ENCODE measurements around the gene SKIC2. TPM values are rescaled to one million over a fixed set of nuclear protein-coding genes. Genes with fewer than 3 reads are reported as not detected.
"Not testable (repeated sequence)": the region's sequence is repeated elsewhere in the genome, so short reads cannot be mapped to it uniquely, and the experiment has no call there.

Gene SKIC2
- total RNA-seq, 1 donor = 44.8 TPM

- not testable (repeated sequence) for H3K4me1 ChIP-seq (ENCODE audit: insufficient read depth, low read length); H3K4me3 ChIP-seq (ENCODE audit: low read length)
These were observed 43.7 kb downstream of the SKIC2 start for GRCh38 chr6:32002546-32003268.

GRCh38 chr6:32003301-32003700 is 44.3 kb downstream of the SKIC2 start:
- H3K9me3 ChIP-seq (ENCODE audit: low read depth, low read length); H3K27me3 ChIP-seq (ENCODE audit: insufficient read depth, low read length); H3K4me3 ChIP-seq (ENCODE audit: low read length); H3K4me1 ChIP-seq (ENCODE audit: insufficient read depth, low read length): not testable (repeated sequence)

More at GRCh38 chr6:32002546-32003268, 43.7 kb downstream of the SKIC2 start:
- not testable (repeated sequence) for H3K9me3 ChIP-seq (ENCODE audit: low read depth, low read length); H3K27me3 ChIP-seq (ENCODE audit: insufficient read depth, low read length)

GRCh38 chr6:32004393-32004792 is 45.4 kb downstream of the SKIC2 start:
- not testable (repeated sequence) for H3K9me3 ChIP-seq (ENCODE audit: low read depth, low read length); H3K27me3 ChIP-seq (ENCODE audit: insufficient read depth, low read length); H3K4me3 ChIP-seq (ENCODE audit: low read length); H3K4me1 ChIP-seq (ENCODE audit: insufficient read depth, low read length)

DNA sequence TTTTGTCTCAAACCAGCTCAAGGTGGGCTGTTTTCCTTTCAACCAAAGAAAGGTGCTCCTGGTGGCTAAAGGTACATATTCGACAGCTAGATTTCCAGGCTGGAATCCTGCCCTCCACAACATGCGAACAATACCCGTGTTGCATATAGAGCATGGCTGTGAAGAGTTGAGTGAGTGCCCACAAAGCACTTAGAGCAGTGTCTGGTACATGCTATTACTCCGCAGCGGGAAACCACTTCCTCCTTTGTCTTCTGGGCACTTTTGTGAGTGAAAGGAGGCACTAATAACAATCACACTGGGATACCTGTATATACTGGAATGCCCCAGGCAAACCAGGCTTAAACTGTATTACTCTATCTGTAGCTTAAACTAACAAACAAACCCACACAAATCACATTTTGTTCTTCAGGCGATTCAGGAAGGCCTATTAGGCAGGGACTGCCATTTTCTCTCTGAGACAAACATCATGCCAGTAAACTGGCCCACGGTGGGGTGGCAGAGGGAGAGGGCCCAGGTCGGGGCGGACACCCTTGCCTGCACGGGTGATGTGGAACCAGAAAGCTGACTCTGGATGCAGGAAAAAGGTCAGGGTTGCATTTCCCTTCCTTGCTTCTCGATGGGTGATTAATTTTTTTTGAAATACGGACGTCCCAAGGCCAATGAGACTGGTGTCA is 46.0 kb downstream of the SKIC2 start:
- H3K4me3 ChIP-seq (ENCODE audit: low read length); H3K27me3 ChIP-seq (ENCODE audit: insufficient read depth, low read length); H3K9me3 ChIP-seq (ENCODE audit: low read depth, low read length); H3K4me1 ChIP-seq (ENCODE audit: insufficient read depth, low read length): not testable (repeated sequence)

DNA sequence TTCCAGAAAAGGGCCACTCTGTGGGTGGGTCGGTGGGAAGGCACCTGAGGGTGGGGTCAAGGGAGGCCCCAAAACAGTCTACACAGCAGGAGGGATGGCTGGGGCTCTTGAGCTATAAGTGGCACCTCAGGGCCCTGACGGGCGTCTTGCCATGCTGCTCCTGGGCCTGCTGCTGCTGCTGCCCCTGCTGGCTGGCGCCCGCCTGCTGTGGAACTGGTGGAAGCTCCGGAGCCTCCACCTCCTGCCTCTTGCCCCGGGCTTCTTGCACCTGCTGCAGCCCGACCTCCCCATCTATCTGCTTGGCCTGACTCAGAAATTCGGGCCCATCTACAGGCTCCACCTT is 46.5 kb downstream of the SKIC2 start:
- not testable (repeated sequence) for H3K9me3 ChIP-seq (ENCODE audit: low read depth, low read length); H3K4me3 ChIP-seq (ENCODE audit: low read length); H3K27me3 ChIP-seq (ENCODE audit: insufficient read depth, low read length); H3K4me1 ChIP-seq (ENCODE audit: insufficient read depth, low read length)

- not testable (repeated sequence) for H3K4me3 ChIP-seq (ENCODE audit: low read length); H3K9me3 ChIP-seq (ENCODE audit: low read depth, low read length); H3K4me1 ChIP-seq (ENCODE audit: insufficient read depth, low read length); H3K27me3 ChIP-seq (ENCODE audit: insufficient read depth, low read length)
These were observed 47.1 kb downstream of the SKIC2 start for GRCh38 chr6:32005991-32006529.

DNA sequence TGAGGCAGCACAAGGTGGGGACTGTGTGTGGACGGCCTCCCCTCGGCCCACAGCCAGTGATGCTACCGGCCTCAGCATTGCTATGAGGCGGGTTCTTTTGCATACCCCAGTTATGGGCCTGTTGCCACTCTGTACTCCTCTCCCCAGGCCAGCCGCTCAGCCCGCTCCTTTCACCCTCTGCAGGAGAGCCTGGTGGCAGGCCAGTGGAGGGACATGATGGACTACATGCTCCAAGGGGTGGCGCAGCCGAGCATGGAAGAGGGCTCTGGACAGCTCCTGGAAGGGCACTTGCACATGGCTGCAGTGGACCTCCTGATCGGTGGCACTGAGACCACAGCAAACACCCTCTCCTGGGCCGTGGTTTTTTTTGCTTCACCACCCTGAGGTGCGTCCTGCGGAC is 48.1 kb downstream of the SKIC2 start:
- not testable (repeated sequence) for H3K4me1 ChIP-seq (ENCODE audit: insufficient read depth, low read length); H3K9me3 ChIP-seq (ENCODE audit: low read depth, low read length); H3K27me3 ChIP-seq (ENCODE audit: insufficient read depth, low read length); H3K4me3 ChIP-seq (ENCODE audit: low read length)

DNA sequence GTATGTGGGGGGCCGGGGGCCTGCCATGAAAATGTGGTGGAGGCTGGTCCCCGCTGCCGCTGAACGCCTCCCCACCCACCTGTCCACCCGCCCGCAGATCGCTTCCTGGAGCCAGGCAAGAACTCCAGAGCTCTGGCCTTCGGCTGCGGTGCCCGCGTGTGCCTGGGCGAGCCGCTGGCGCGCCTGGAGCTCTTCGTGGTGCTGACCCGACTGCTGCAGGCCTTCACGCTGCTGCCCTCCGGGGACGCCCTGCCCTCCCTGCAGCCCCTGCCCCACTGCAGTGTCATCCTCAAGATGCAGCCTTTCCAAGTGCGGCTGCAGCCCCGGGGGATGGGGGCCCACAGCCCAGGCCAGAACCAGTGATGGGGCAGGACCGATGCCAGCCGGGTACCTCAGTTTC is 49.1 kb downstream of the SKIC2 start:
- not testable (repeated sequence) for H3K4me1 ChIP-seq (ENCODE audit: insufficient read depth, low read length); H3K27me3 ChIP-seq (ENCODE audit: insufficient read depth, low read length); H3K9me3 ChIP-seq (ENCODE audit: low read depth, low read length); H3K4me3 ChIP-seq (ENCODE audit: low read length)

DNA sequence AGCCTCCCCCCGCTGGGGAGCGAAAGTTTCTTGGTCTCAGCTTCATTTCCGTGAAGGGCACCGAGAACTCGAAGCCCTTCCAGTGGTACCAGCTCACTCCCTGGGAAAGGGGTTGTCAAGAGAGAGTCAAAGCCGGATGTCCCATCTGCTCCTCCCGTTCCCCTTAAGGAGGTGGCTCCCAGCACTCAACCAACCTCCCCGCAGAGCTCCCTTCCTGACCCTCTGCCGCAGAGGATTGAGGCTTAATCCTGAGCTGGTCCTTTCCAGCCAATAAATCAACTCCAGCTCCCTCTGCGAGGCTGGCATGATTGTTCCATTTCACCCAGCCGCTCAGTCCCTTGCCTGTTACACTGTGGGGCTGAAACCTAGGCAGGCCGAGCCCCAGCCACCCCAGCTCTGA is 49.6 kb downstream of the SKIC2 start:
- H3K27me3 ChIP-seq (ENCODE audit: insufficient read depth, low read length); H3K9me3 ChIP-seq (ENCODE audit: low read depth, low read length): not testable (repeated sequence)

DNA sequence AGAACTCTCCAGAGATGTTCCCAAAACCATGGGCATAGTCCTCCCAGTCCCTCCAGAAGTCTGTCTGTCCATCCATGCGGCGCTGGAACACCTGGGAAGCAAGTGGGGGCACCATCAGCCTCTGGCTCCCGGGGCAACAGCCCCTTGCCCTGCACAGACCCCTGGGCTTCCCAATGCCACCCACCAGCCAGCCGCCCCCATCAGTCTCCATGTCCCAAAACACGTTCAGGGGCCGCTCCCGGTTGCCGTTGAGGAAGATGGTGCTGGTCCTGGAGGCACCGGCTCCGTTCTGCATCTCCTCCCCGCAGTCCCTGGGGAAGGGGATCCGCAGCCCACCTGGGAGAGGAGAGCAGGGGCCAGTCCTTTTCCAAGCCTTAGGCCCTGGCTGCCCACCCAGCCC is 50.6 kb downstream of the SKIC2 start:
- H3K4me1 ChIP-seq (ENCODE audit: insufficient read depth, low read length) = not testable (repeated sequence)

More for the DNA sequence above, 49.6 kb downstream of the SKIC2 start:
- H3K4me1 ChIP-seq (ENCODE audit: insufficient read depth, low read length); H3K4me3 ChIP-seq (ENCODE audit: low read length): not testable (repeated sequence)

DNA sequence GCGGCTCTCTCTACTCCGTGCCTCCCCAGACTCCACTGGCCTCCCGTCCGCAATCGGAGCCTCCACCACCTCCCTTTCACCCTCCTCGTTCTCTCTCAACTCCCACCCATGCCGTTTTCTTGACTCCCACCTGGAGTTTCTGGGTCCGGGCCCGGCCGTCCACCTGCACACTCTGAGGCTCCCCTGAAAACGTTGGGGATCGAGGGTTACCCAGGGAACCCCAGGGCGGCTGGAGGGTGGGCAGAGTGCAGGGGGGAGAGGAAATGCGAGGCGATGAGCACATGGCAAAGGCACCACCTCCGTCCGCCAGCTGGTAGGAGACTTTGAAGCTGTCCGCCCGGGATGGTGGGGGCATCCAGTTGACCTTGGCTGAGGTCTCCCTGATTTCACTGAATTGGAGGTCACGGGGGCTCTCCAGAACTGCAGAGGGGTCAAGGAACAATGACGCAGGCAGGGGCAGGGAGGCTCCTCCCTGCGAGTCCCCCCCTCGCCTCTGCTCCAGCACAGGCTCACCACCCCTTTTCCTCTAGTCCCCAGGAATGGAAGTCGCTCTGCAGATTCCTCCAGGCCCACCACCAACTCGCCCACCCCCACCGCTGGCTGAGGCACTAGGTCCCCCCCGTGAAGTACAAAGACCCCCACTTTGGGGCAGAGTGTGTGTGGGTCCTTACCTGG is 52.0 kb downstream of the SKIC2 start:
- H3K4me1 ChIP-seq (ENCODE audit: insufficient read depth, low read length); H3K9me3 ChIP-seq (ENCODE audit: low read depth, low read length); H3K27me3 ChIP-seq (ENCODE audit: insufficient read depth, low read length); H3K4me3 ChIP-seq (ENCODE audit: low read length): not testable (repeated sequence)

More for the DNA sequence above, 50.6 kb downstream of the SKIC2 start:
- H3K27me3 ChIP-seq (ENCODE audit: insufficient read depth, low read length); H3K9me3 ChIP-seq (ENCODE audit: low read depth, low read length); H3K4me3 ChIP-seq (ENCODE audit: low read length): not testable (repeated sequence)

GRCh38 chr6:32012941-32013617 is 54.1 kb downstream of the SKIC2 start:
- not testable (repeated sequence) for H3K9me3 ChIP-seq (ENCODE audit: low read depth, low read length); H3K27me3 ChIP-seq (ENCODE audit: insufficient read depth, low read length); H3K4me1 ChIP-seq (ENCODE audit: insufficient read depth, low read length); H3K4me3 ChIP-seq (ENCODE audit: low read length)

- H3K4me1 ChIP-seq (ENCODE audit: insufficient read depth, low read length); H3K9me3 ChIP-seq (ENCODE audit: low read depth, low read length); H3K4me3 ChIP-seq (ENCODE audit: low read length); H3K27me3 ChIP-seq (ENCODE audit: insufficient read depth, low read length): not testable (repeated sequence)
These were observed 54.8 kb downstream of the SKIC2 start for GRCh38 chr6:32013738-32014137.

- not testable (repeated sequence) for H3K27me3 ChIP-seq (ENCODE audit: insufficient read depth, low read length); H3K4me1 ChIP-seq (ENCODE audit: insufficient read depth, low read length); H3K9me3 ChIP-seq (ENCODE audit: low read depth, low read length); H3K4me3 ChIP-seq (ENCODE audit: low read length)
These were observed 55.6 kb downstream of the SKIC2 start, which contains the start of gene C4B for GRCh38 chr6:32014547-32014946. TSS of gene C4B (plus strand) at chr6:32014795. CDS start at chr6:32014846, 51 bp downstream.
